Activated T-helper 1 cell treated with anti-CD3 and anti-CD28 coated beads, Interleukin-12 subunit alpha, Interleukin-12 subunit beta, Interleukin-2, Interleukin-4 antibody, amounts not matched to agents 30 ng/mL and 10 ng/mL and 1 ng/mL, durations not matched to agents 14 hours and 24 hours and 36 hours (primary cell): ENCODE results near the gene C4A. TPM values are rescaled to one million over a fixed set of nuclear protein-coding genes. Genes with fewer than 3 reads are reported as not detected.
"Not testable (repeated sequence)": the region's sequence is repeated elsewhere in the genome, so short reads cannot be mapped to it uniquely, and the experiment has no call there.

Source experiments
- DNase-seq: peaks from one replicate; pipeline ENCODE4 v3.0.0; 2021; ENCODE audit warnings: low spot score
- H3K27ac Mint-ChIP-seq: one replicate; pipeline ENCODE4 v1.8.0; 2021; ENCODE audit warnings: mild to moderate bottlenecking, mixed read lengths
- H3K27me3 Mint-ChIP-seq: one replicate; pipeline ENCODE4 v1.8.0; 2022; ENCODE audit warnings: mild to moderate bottlenecking, moderate library complexity, mixed read lengths; ENCODE audit not compliant: insufficient read depth
- H3K36me3 Mint-ChIP-seq: one replicate; pipeline ENCODE4 v1.8.0; 2021; ENCODE audit warnings: low read depth, mixed read lengths
- H3K4me1 Mint-ChIP-seq: one replicate; pipeline ENCODE4 v1.8.0; 2021; ENCODE audit warnings: low read depth, mixed read lengths
- H3K4me3 Mint-ChIP-seq: one replicate; pipeline ENCODE4 v1.8.0; 2021; ENCODE audit warnings: mild to moderate bottlenecking, moderate library complexity, mixed read lengths
- H3K9me3 Mint-ChIP-seq: one replicate; pipeline ENCODE4 v1.8.0; 2021; ENCODE audit warnings: mixed read lengths
- intact Hi-C: fragments of 100-400 bp; cut with micrococcal nuclease; formaldehyde crosslinking; loops from one replicate; pipeline ENCODE4 v1.15.1; 2024
- total RNA-seq: library from RNA; stranded (reverse); gene quantifications from 2 replicates; pipeline ENCODE4 v1.2.3, GENCODE V29; 2022

Gene C4A
- total RNA-seq, 1 donor from 2014 or later: 4.0 TPM

GRCh38 chr6:31977816-31978431, 3.9 kb upstream of the C4A start:
- Mint-ChIP-seq H3K9me3 (no peaks in the 10 kb centered on the region), H3K36me3 (peaks cover 9% of the 10 kb centered on the region), H3K4me3 (no peak overlapping the region), H3K4me1 (peaks cover 17% of the 10 kb centered on the region), H3K27me3 (no peaks in the 10 kb centered on the region), H3K27ac (no peak overlapping the region)
- intact Hi-C loops: loop anchor here (10.0 kb wide), 1 partner anchor 1297 kb away; the partner anchor contains the start of genes B3GALT4, RPS18 and VPS52
- DNase-seq: no peak

- Mint-ChIP-seq H3K27ac (peak overlapping the region; percentile 67), H3K27me3 (no peaks in the 10 kb centered on the region), H3K36me3 (peaks cover 4% of the 10 kb centered on the region), H3K4me3 (no peak overlapping the region), H3K9me3 (no peaks in the 10 kb centered on the region), H3K4me1 (peaks cover 8% of the 10 kb centered on the region)
- intact Hi-C loops: loop anchor here (10.0 kb wide), 1 partner anchor 1296 kb away; the partner anchor contains the start of genes B3GALT4, RPS18 and VPS52
- no peak for DNase-seq
Observed at GRCh38 chr6:31978831-31979230, 3.0 kb upstream of the C4A start.

- Mint-ChIP-seq H3K36me3 (peaks cover 4% of the 10 kb centered on the region), H3K4me3 (no peak overlapping the region), H3K27me3 (no peaks in the 10 kb centered on the region), H3K27ac (peak overlapping the region; percentile 65), H3K9me3 (no peaks in the 10 kb centered on the region), H3K4me1 (peaks cover 3% of the 10 kb centered on the region)
- intact Hi-C loops: loop anchor here (10.0 kb wide), 1 partner anchor 1295 kb away; the partner anchor contains the start of genes B3GALT4, RPS18 and VPS52
- no peak for DNase-seq
Observed at GRCh38 chr6:31979238-31979898, 2.5 kb upstream of the C4A start.

GRCh38 chr6:31980195-31980876, 1.5 kb upstream of the C4A start:
- H3K36me3 Mint-ChIP-seq, H3K4me1 Mint-ChIP-seq, DNase-seq, H3K9me3 Mint-ChIP-seq, H3K27ac Mint-ChIP-seq, H3K4me3 Mint-ChIP-seq, H3K27me3 Mint-ChIP-seq, intact Hi-C loops: not testable (repeated sequence)

GRCh38 chr6:31980998-31981397, 859 bp upstream of the C4A start:
- H3K9me3 Mint-ChIP-seq, H3K4me1 Mint-ChIP-seq, H3K27me3 Mint-ChIP-seq, H3K4me3 Mint-ChIP-seq, H3K27ac Mint-ChIP-seq, intact Hi-C loops, DNase-seq, H3K36me3 Mint-ChIP-seq: not testable (repeated sequence)

GRCh38 chr6:31989363-31989762, 7.5 kb downstream of the C4A start:
- H3K27me3 Mint-ChIP-seq, H3K9me3 Mint-ChIP-seq, intact Hi-C loops, H3K27ac Mint-ChIP-seq, H3K4me3 Mint-ChIP-seq, DNase-seq, H3K4me1 Mint-ChIP-seq, H3K36me3 Mint-ChIP-seq: not testable (repeated sequence)

GRCh38 chr6:31994421-31994820, 12.6 kb downstream of the C4A start:
- H3K9me3 Mint-ChIP-seq, H3K4me1 Mint-ChIP-seq, H3K27ac Mint-ChIP-seq, intact Hi-C loops, H3K27me3 Mint-ChIP-seq, H3K36me3 Mint-ChIP-seq, DNase-seq, H3K4me3 Mint-ChIP-seq: not testable (repeated sequence)

- H3K4me3 Mint-ChIP-seq, H3K36me3 Mint-ChIP-seq, H3K27me3 Mint-ChIP-seq, H3K27ac Mint-ChIP-seq, H3K9me3 Mint-ChIP-seq, intact Hi-C loops, DNase-seq, H3K4me1 Mint-ChIP-seq: not testable (repeated sequence)
Observed at GRCh38 chr6:31996385-31996784, 14.5 kb downstream of the C4A start.

GRCh38 chr6:32002546-32003268, 20.9 kb downstream of the C4A start:
- H3K36me3 Mint-ChIP-seq, H3K4me1 Mint-ChIP-seq, H3K27ac Mint-ChIP-seq, intact Hi-C loops, H3K9me3 Mint-ChIP-seq, H3K27me3 Mint-ChIP-seq, DNase-seq, H3K4me3 Mint-ChIP-seq: not testable (repeated sequence)

GRCh38 chr6:32003301-32003700, 21.4 kb downstream of the C4A start:
- H3K4me3 Mint-ChIP-seq, H3K27ac Mint-ChIP-seq, H3K27me3 Mint-ChIP-seq, H3K36me3 Mint-ChIP-seq, DNase-seq, H3K9me3 Mint-ChIP-seq, intact Hi-C loops, H3K4me1 Mint-ChIP-seq: not testable (repeated sequence)

GRCh38 chr6:32004393-32004792, 22.5 kb downstream of the C4A start:
- intact Hi-C loops: not testable (repeated sequence)

GRCh38 chr6:32004864-32005537, 23.1 kb downstream of the C4A start:
- H3K9me3 Mint-ChIP-seq, H3K36me3 Mint-ChIP-seq, H3K27ac Mint-ChIP-seq, intact Hi-C loops, H3K4me3 Mint-ChIP-seq, H3K4me1 Mint-ChIP-seq, H3K27me3 Mint-ChIP-seq, DNase-seq: not testable (repeated sequence)

More at GRCh38 chr6:32004393-32004792, 22.5 kb downstream of the C4A start:
- not testable (repeated sequence) for H3K9me3 Mint-ChIP-seq, H3K4me3 Mint-ChIP-seq, H3K27me3 Mint-ChIP-seq, H3K4me1 Mint-ChIP-seq, H3K36me3 Mint-ChIP-seq, DNase-seq, H3K27ac Mint-ChIP-seq
